Kidney (tissue), 14 donors: ENCODE data around the gene KCTD14. TPM values are rescaled to one million over a fixed set of nuclear protein-coding genes. Genes with fewer than 3 reads are reported as not detected.
"Not testable (repeated sequence)": the region's sequence is repeated elsewhere in the genome, so short reads cannot be mapped to it uniquely, and the experiment has no call there.

Experiments used
- DNase-seq, 5 donors: peaks; one replicate each; pipeline ENCODE4 v3.0.0-alpha.2; 2013 to 2020
- FAIRE-seq: peaks from 2 replicates; lab custom pipeline; 2012; peaks lifted over from hg19 to GRCh38; lab: Jason Lieb, UNC
- H3K27ac ChIP-seq, 2 donors: one replicate each; pipeline ENCODE4 v1.7.0; 2013; ENCODE audit warnings: low read depth in 2 of 2, low read length in 2 of 2, inconsistent platforms in 1 of 2
- H3K27me3 ChIP-seq: one replicate; pipeline ENCODE4 v1.7.1; 2013; ENCODE audit warnings: low read length, inconsistent platforms; ENCODE audit not compliant: control insufficient read depth, insufficient read depth
- H3K36me3 ChIP-seq, 3 donors: one replicate each; pipeline versions ENCODE4 v1.7.0 to v1.7.1; 2013; ENCODE audit warnings: low read length in 3 of 3, control low read depth in 1 of 3, inconsistent platforms in 1 of 3; ENCODE audit not compliant: insufficient read depth in 3 of 3, control insufficient read depth in 2 of 3
- H3K4me1 ChIP-seq, 3 donors: one replicate each; pipeline versions ENCODE4 v1.7.0 to v1.7.1; 2013; ENCODE audit warnings: low read length in 3 of 3, inconsistent platforms in 1 of 3, low read depth in 1 of 3; ENCODE audit not compliant: control insufficient read depth in 2 of 3, insufficient read depth in 2 of 3
- H3K4me3 ChIP-seq, 3 donors: one replicate each; pipeline versions ENCODE4 v1.7.0 to v1.8.1; 2013; ENCODE audit warnings: low read length in 3 of 3, control low read depth in 1 of 3, inconsistent platforms in 1 of 3
- H3K9ac ChIP-seq, 3 donors: one replicate each; pipeline versions ENCODE4 v1.7.0 to v1.7.1; 2013; ENCODE audit warnings: low read length in 3 of 3, control low read depth in 1 of 3, inconsistent platforms in 1 of 3
- H3K9me3 ChIP-seq, 3 donors: one replicate each; pipeline versions ENCODE4 v1.7.0 to v1.7.1; 2013; ENCODE audit warnings: low read length in 3 of 3, control low read depth in 1 of 3, inconsistent platforms in 1 of 3; ENCODE audit not compliant: control insufficient read depth in 2 of 3, insufficient read depth in 1 of 3
- CTCF ChIP-seq: IDR thresholded peaks from 3 replicates; pipeline ENCODE4 v1.5.1; 2012; ENCODE audit warnings: mild to moderate bottlenecking, moderate library complexity, borderline replicate concordance; ENCODE audit not compliant: insufficient read depth; ENCODE audit errors: extremely low read depth
- intact Hi-C: fragments of 100-400 bp; cut with DNase I; formaldehyde crosslinking; loops from one replicate; pipeline ENCODE4 v1.11.1; 2022
- polyA plus RNA-seq: library from polyadenylated mRNA; stranded (reverse); fragments of 350-450 nt; fragmentation: Illumina TruSeq; extraction: RNeasy Lipid Tissue Mini Kit (QIAGEN cat#74804); gene quantifications from one replicate; pipeline ENCODE4 v1.2.3, GENCODE V29; 2014; ENCODE audit warnings: low read depth, low replicate concordance; ENCODE audit not compliant: insufficient read depth
- total RNA-seq: library from RNA; stranded (reverse); fragmentation: NEBNext Ultra II Directional; extraction: Animal tissue kit (Norgen Biotek cat#: 25700); gene quantifications from one replicate; pipeline ENCODE4 v1.2.1, GENCODE V29; 2021
- donor health status: control.
- donor health status: control.
- donor health status: control.
- donor health status: control.
- donor health status: control.
- donor health status: DM: yes; HTN: yes; CAD: no.
- donor health status: Normal renal cell carcinoma (clear cell type).

KCTD14 gene
- total and polyA plus RNA-seq, 2 donors from 2014 or later = 13.7 to 14.8 TPM

GRCh38 chr11:78032090-78032489, 9.0 kb upstream of the KCTD14 start:
- Histone ChIP-seq H3K9me3 (no peaks in the 10 kb centered on the region), H3K9ac (no peak overlapping the region), H3K4me3 (no peak overlapping the region), H3K4me1 (peaks cover 0 to 6% (median 4%) of the 10 kb centered on the region in 3 donors), H3K36me3 (no peaks in the 10 kb centered on the region), H3K27me3 (no peaks in the 10 kb centered on the region), H3K27ac (no peak overlapping the region)
- intact Hi-C loops = no loop called here
- FAIRE-seq = no peak
- no peak for DNase-seq
- TF ChIP-seq CTCF = no peak

- Histone ChIP-seq H3K36me3 (no peaks in the 10 kb centered on the region), H3K4me1 (peaks cover 0 to 6% (median 4%) of the 10 kb centered on the region in 3 donors), H3K27me3 (no peaks in the 10 kb centered on the region), H3K4me3 (no peak overlapping the region), H3K9ac (no peak overlapping the region), H3K27ac (no peak overlapping the region), H3K9me3 (no peaks in the 10 kb centered on the region)
- FAIRE-seq (no peak), DNase-seq (no peak)
- intact Hi-C loops = no loop called here
- no peak for TF ChIP-seq CTCF
Observed at GRCh38 chr11:78031629-78032028, 8.6 kb upstream of the KCTD14 start.

- DNase-seq (peak; percentile 75 to 96 (median 84)), FAIRE-seq (no peak)
- Histone ChIP-seq H3K27ac (no peak overlapping the region), H3K9me3 (no peaks in the 10 kb centered on the region), H3K9ac (no peak overlapping the region), H3K4me3 (no peak overlapping the region), H3K27me3 (no peaks in the 10 kb centered on the region), H3K36me3 (no peaks in the 10 kb centered on the region), H3K4me1 (peaks cover 0 to 6% (median 4%) of the 10 kb centered on the region in 3 donors)
- intact Hi-C loops = no loop called here
- TF ChIP-seq CTCF = no peak
Observed at GRCh38 chr11:78030429-78031325, 7.6 kb upstream of the KCTD14 start.

GRCh38 chr11:78028423-78028822, 5.3 kb upstream of the KCTD14 start:
- H3K27me3 ChIP-seq, H3K27ac ChIP-seq, H3K4me1 ChIP-seq, H3K9ac ChIP-seq, H3K36me3 ChIP-seq, H3K4me3 ChIP-seq, FAIRE-seq, intact Hi-C loops, H3K9me3 ChIP-seq, DNase-seq: not testable (repeated sequence)
